ENCODE data around the gene PSG2.
"Not testable (repeated sequence)": the region's sequence is repeated elsewhere in the genome, so short reads cannot be mapped to it uniquely, and the experiment has no call there.

PSG2 gene

GRCh38 chr19:43114626-43115025, 32.1 kb upstream of the PSG2 start:
- not testable (repeated sequence) for H3K9me3 ChIP-seq (ENCODE audit: control insufficient read depth in 1 of 2, low read length in 2 of 2); H3K4me1 ChIP-seq (ENCODE audit: control insufficient read depth in 1 of 2, insufficient read depth in 2 of 2, low read length in 2 of 2); H3K9ac ChIP-seq (ENCODE audit: low read depth in 1 of 2, low read length in 2 of 2); H3K4me3 ChIP-seq (ENCODE audit: low read depth in 1 of 2, low read length in 2 of 2); H3K27ac ChIP-seq (ENCODE audit: low read depth, low read length); H3K36me3 ChIP-seq (ENCODE audit: control insufficient read depth in 1 of 2, insufficient read depth in 2 of 2, low read length in 2 of 2); H3K27me3 ChIP-seq (ENCODE audit: control insufficient read depth in 1 of 2, insufficient read depth in 2 of 2, low read length in 2 of 2)

DNA sequence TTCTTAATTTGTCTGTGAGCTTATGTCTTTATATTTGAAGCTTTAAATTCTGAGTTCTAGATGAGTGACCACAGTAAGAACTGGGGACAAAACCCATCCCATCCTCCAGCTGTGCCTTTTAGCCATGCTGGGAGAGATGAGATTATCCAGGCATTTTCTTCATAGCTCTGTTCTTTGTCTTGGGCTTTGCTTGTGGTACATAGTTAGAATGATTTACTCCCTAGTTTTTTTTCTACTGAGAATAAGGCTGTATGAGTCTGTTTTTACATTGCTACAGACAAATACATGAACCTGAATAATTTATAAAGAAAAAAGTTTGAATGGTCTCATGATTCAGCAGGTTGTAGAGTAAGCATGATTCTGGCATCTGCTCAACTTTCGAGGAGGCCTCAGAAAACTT, 24.9 kb upstream of the PSG2 start:
- H3K9me3 ChIP-seq (ENCODE audit: control insufficient read depth in 1 of 2, low read length in 2 of 2), result peaks cover 11 to 16% of the 10 kb centered on the region in 2 donors
- H3K9ac ChIP-seq (ENCODE audit: low read depth in 1 of 2, low read length in 2 of 2); H3K27ac ChIP-seq (ENCODE audit: low read depth, low read length); H3K36me3 ChIP-seq (ENCODE audit: control insufficient read depth in 1 of 2, insufficient read depth in 2 of 2, low read length in 2 of 2); H3K4me3 ChIP-seq (ENCODE audit: low read depth in 1 of 2, low read length in 2 of 2); H3K27me3 ChIP-seq (ENCODE audit: control insufficient read depth in 1 of 2, insufficient read depth in 2 of 2, low read length in 2 of 2); H3K4me1 ChIP-seq (ENCODE audit: control insufficient read depth in 1 of 2, insufficient read depth in 2 of 2, low read length in 2 of 2): not testable (repeated sequence)

DNA sequence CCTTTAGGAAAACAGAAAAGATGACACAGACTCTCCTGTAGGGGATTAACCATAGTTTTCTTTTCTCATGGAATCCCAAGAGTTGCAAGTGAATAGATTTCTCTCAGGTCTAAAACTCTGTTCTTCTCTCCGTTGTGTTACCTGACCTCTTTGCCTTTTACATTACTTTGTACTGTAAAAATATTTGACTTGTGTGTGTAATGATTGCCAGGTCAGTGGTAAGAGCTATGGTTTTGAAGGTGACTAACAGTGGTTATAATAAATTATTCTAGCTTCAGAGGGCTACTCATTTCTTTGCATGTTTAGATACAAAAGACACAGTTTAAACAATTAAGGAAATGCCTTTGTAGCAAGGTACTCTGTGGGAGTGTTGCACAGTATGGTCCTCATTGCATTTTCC, 23.0 kb upstream of the PSG2 start:
- Histone ChIP-seq H3K4me3 (ENCODE audit: low read depth in 1 of 2, low read length in 2 of 2) (no peak overlapping the region), H3K36me3 (ENCODE audit: control insufficient read depth in 1 of 2, insufficient read depth in 2 of 2, low read length in 2 of 2) (no peaks in the 10 kb centered on the region), H3K4me1 (ENCODE audit: control insufficient read depth in 1 of 2, insufficient read depth in 2 of 2, low read length in 2 of 2) (no peaks in the 10 kb centered on the region), H3K27me3 (ENCODE audit: control insufficient read depth in 1 of 2, insufficient read depth in 2 of 2, low read length in 2 of 2) (no peaks in the 10 kb centered on the region), H3K27ac (ENCODE audit: low read depth, low read length) (no peak overlapping the region), H3K9me3 (ENCODE audit: control insufficient read depth in 1 of 2, low read length in 2 of 2) (peaks cover 11 to 20% of the 10 kb centered on the region in 2 donors), H3K9ac (ENCODE audit: low read depth in 1 of 2, low read length in 2 of 2) (no peak overlapping the region)

- H3K9me3 ChIP-seq (ENCODE audit: control insufficient read depth in 1 of 2, low read length in 2 of 2), result peaks cover 11 to 20% of the 10 kb centered on the region in 2 donors
- not testable (repeated sequence) for H3K27me3 ChIP-seq (ENCODE audit: control insufficient read depth in 1 of 2, insufficient read depth in 2 of 2, low read length in 2 of 2); H3K9ac ChIP-seq (ENCODE audit: low read depth in 1 of 2, low read length in 2 of 2)
These were observed 21.8 kb upstream of the PSG2 start for GRCh38 chr19:43104215-43104850.

GRCh38 chr19:43101950-43102349, 19.4 kb upstream of the PSG2 start:
- peaks cover 11 to 20% of the 10 kb centered on the region in 2 donors for H3K9me3 ChIP-seq (ENCODE audit: control insufficient read depth in 1 of 2, low read length in 2 of 2)
- no peak overlapping the region for H3K4me3 ChIP-seq (ENCODE audit: low read depth in 1 of 2, low read length in 2 of 2)
- H3K4me1 ChIP-seq (ENCODE audit: control insufficient read depth in 1 of 2, insufficient read depth in 2 of 2, low read length in 2 of 2), result no peaks in the 10 kb centered on the region
- H3K9ac ChIP-seq (ENCODE audit: low read depth in 1 of 2, low read length in 2 of 2), result no peak overlapping the region
- H3K36me3 ChIP-seq (ENCODE audit: control insufficient read depth in 1 of 2, insufficient read depth in 2 of 2, low read length in 2 of 2), result no peaks in the 10 kb centered on the region
- no peaks in the 10 kb centered on the region for H3K27me3 ChIP-seq (ENCODE audit: control insufficient read depth in 1 of 2, insufficient read depth in 2 of 2, low read length in 2 of 2)
- no peak overlapping the region for H3K27ac ChIP-seq (ENCODE audit: low read depth, low read length)

More at GRCh38 chr19:43104215-43104850, 21.8 kb upstream of the PSG2 start:
- H3K27ac ChIP-seq (ENCODE audit: low read depth, low read length); H3K36me3 ChIP-seq (ENCODE audit: control insufficient read depth in 1 of 2, insufficient read depth in 2 of 2, low read length in 2 of 2); H3K4me1 ChIP-seq (ENCODE audit: control insufficient read depth in 1 of 2, insufficient read depth in 2 of 2, low read length in 2 of 2); H3K4me3 ChIP-seq (ENCODE audit: low read depth in 1 of 2, low read length in 2 of 2): not testable (repeated sequence)

DNA sequence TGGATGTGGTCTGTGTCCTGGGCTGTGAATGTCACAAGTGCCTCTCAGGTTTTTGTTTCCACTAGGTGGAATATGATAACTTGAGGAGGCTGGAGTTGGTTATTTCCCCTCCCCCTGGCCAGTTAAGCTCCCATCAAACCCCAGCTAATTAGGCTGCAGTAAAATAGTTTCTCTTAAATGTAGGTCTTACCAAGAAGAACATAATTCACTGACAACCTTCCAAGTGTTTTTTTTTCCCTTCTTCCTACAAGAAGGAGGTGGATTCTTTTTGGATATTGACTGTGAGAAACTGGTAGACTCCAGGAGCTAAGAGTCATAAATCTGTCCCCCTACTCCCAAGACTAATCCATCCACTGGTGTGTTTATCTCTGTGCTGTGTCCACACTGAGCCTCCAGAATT, 15.9 kb upstream of the PSG2 start:
- H3K27ac ChIP-seq (ENCODE audit: low read depth, low read length); H3K9ac ChIP-seq (ENCODE audit: low read depth in 1 of 2, low read length in 2 of 2); H3K4me1 ChIP-seq (ENCODE audit: control insufficient read depth in 1 of 2, insufficient read depth in 2 of 2, low read length in 2 of 2); H3K27me3 ChIP-seq (ENCODE audit: control insufficient read depth in 1 of 2, insufficient read depth in 2 of 2, low read length in 2 of 2); H3K9me3 ChIP-seq (ENCODE audit: control insufficient read depth in 1 of 2, low read length in 2 of 2); H3K36me3 ChIP-seq (ENCODE audit: control insufficient read depth in 1 of 2, insufficient read depth in 2 of 2, low read length in 2 of 2); H3K4me3 ChIP-seq (ENCODE audit: low read depth in 1 of 2, low read length in 2 of 2): not testable (repeated sequence)

GRCh38 chr19:43087702-43088340, 5.3 kb upstream of the PSG2 start:
- not testable (repeated sequence) for H3K9ac ChIP-seq (ENCODE audit: low read depth in 1 of 2, low read length in 2 of 2); H3K27me3 ChIP-seq (ENCODE audit: control insufficient read depth in 1 of 2, insufficient read depth in 2 of 2, low read length in 2 of 2); H3K36me3 ChIP-seq (ENCODE audit: control insufficient read depth in 1 of 2, insufficient read depth in 2 of 2, low read length in 2 of 2); H3K4me1 ChIP-seq (ENCODE audit: control insufficient read depth in 1 of 2, insufficient read depth in 2 of 2, low read length in 2 of 2); H3K9me3 ChIP-seq (ENCODE audit: control insufficient read depth in 1 of 2, low read length in 2 of 2); H3K4me3 ChIP-seq (ENCODE audit: low read depth in 1 of 2, low read length in 2 of 2); H3K27ac ChIP-seq (ENCODE audit: low read depth, low read length)

GRCh38 chr19:43085796-43086530, 3.5 kb upstream of the PSG2 start:
- H3K4me3 ChIP-seq (ENCODE audit: low read depth in 1 of 2, low read length in 2 of 2); H3K36me3 ChIP-seq (ENCODE audit: control insufficient read depth in 1 of 2, insufficient read depth in 2 of 2, low read length in 2 of 2); H3K4me1 ChIP-seq (ENCODE audit: control insufficient read depth in 1 of 2, insufficient read depth in 2 of 2, low read length in 2 of 2); H3K9ac ChIP-seq (ENCODE audit: low read depth in 1 of 2, low read length in 2 of 2); H3K9me3 ChIP-seq (ENCODE audit: control insufficient read depth in 1 of 2, low read length in 2 of 2); H3K27me3 ChIP-seq (ENCODE audit: control insufficient read depth in 1 of 2, insufficient read depth in 2 of 2, low read length in 2 of 2); H3K27ac ChIP-seq (ENCODE audit: low read depth, low read length): not testable (repeated sequence)

DNA sequence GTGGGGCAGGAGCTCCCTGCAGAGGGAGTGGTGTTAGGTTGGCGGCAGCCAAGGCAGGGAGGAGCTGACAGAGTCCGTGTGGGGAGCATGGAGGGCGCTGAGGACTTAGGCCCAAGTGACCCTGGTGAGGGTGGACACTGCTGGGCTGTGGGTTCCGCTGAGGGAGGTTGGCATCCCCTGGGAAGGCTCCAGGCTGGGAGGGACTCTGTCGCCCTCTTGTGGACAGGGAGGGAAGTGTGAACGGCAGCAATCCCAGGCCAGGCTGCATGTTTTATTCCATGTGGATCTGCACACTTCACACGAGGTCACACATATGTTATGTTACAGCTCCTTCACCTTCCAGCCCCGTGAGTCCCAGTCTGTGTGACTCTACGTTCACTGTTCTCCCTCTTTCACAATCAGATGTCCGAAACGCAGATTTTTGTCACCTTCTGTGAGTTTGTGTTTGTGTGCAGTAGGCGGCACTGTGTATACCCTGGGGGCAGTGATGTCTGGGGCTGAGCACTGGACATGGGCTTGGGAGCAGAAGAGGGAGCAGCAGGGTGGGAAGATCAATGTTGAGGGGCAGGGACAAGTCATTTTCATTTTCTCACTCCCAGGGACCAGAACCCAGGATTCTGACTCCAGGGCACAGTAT, 1.8 kb upstream of the PSG2 start:
- not testable (repeated sequence) for H3K36me3 ChIP-seq (ENCODE audit: control insufficient read depth in 1 of 2, insufficient read depth in 2 of 2, low read length in 2 of 2); H3K9me3 ChIP-seq (ENCODE audit: control insufficient read depth in 1 of 2, low read length in 2 of 2); H3K4me1 ChIP-seq (ENCODE audit: control insufficient read depth in 1 of 2, insufficient read depth in 2 of 2, low read length in 2 of 2); H3K9ac ChIP-seq (ENCODE audit: low read depth in 1 of 2, low read length in 2 of 2); H3K27ac ChIP-seq (ENCODE audit: low read depth, low read length); H3K4me3 ChIP-seq (ENCODE audit: low read depth in 1 of 2, low read length in 2 of 2); H3K27me3 ChIP-seq (ENCODE audit: control insufficient read depth in 1 of 2, insufficient read depth in 2 of 2, low read length in 2 of 2)

GRCh38 chr19:43083721-43084120, 1.2 kb upstream of the PSG2 start:
- H3K9ac ChIP-seq (ENCODE audit: low read depth in 1 of 2, low read length in 2 of 2); H3K36me3 ChIP-seq (ENCODE audit: control insufficient read depth in 1 of 2, insufficient read depth in 2 of 2, low read length in 2 of 2): not testable (repeated sequence)

More at GRCh38 chr19:43083721-43084120, 1.2 kb upstream of the PSG2 start:
- not testable (repeated sequence) for H3K4me3 ChIP-seq (ENCODE audit: low read depth in 1 of 2, low read length in 2 of 2); H3K27me3 ChIP-seq (ENCODE audit: control insufficient read depth in 1 of 2, insufficient read depth in 2 of 2, low read length in 2 of 2); H3K27ac ChIP-seq (ENCODE audit: low read depth, low read length); H3K4me1 ChIP-seq (ENCODE audit: control insufficient read depth in 1 of 2, insufficient read depth in 2 of 2, low read length in 2 of 2); H3K9me3 ChIP-seq (ENCODE audit: control insufficient read depth in 1 of 2, low read length in 2 of 2)

All from duodenal mucosa (tissue), 2 donors.